Peyer's patch (tissue), 4 donors: Measurements from ENCODE around the gene SFN.

Experiments
- CTCF ChIP-seq, 6 experiments: fragments of 450-650 bp in 4 of 6; fragments of 200-600 bp in 2 of 6; sonication (generic) in 1 of 6; IDR thresholded peaks; one replicate each; pipeline ENCODE4 v1.5.1; 2017 to 2019; ENCODE audit warnings: antibody characterized with exemption in 6 of 6, mild to moderate bottlenecking in 3 of 6, moderate library complexity in 1 of 6
- POLR2A ChIP-seq, 2 donors: fragments of 450-650 bp; IDR thresholded peaks; one replicate each; pipeline ENCODE4 v1.5.1; 2017; ENCODE audit warnings: antibody characterized with exemption in 2 of 2, mild to moderate bottlenecking in 2 of 2, moderate library complexity in 2 of 2

- TF ChIP-seq CTCF (IDR thresholded peaks at IDR 0.05) (no peak), POLR2A (IDR thresholded peaks at IDR 0.05) (no peak)
Observed at GRCh38 chr1:26814377-26814776, 48.6 kb upstream of the SFN start.
